GM12865 (cell line): Measurements from ENCODE around the gene WEE1.
A peak's percentile ranks its signal among the peaks of the same experiment; 100 is the strongest.

Source experiments
- DNase-seq: peaks from one replicate; pipeline ENCODE4 v3.0.0; 2010; ENCODE audit warnings: low read depth
- H3K4me3 ChIP-seq: 2 replicates; pipeline ENCODE4 v1.5.1; 2011; ENCODE audit warnings: mild to moderate bottlenecking, low read depth, low read length, control low read depth
- TF ChIP-seq, protein P1 (sequence below): IDR thresholded peaks from 2 replicates; pipeline ENCODE4 v1.5.1; 2011; ENCODE audit warnings: low read length, control low read depth, low read depth, inconsistent platforms; ENCODE audit not compliant: insufficient read depth; ENCODE audit errors: missing control alignments

WEE1 gene

GRCh38 chr11:9566561-9567063 is 6.9 kb upstream of the WEE1 start:
- TF ChIP-seq, protein P1, sequence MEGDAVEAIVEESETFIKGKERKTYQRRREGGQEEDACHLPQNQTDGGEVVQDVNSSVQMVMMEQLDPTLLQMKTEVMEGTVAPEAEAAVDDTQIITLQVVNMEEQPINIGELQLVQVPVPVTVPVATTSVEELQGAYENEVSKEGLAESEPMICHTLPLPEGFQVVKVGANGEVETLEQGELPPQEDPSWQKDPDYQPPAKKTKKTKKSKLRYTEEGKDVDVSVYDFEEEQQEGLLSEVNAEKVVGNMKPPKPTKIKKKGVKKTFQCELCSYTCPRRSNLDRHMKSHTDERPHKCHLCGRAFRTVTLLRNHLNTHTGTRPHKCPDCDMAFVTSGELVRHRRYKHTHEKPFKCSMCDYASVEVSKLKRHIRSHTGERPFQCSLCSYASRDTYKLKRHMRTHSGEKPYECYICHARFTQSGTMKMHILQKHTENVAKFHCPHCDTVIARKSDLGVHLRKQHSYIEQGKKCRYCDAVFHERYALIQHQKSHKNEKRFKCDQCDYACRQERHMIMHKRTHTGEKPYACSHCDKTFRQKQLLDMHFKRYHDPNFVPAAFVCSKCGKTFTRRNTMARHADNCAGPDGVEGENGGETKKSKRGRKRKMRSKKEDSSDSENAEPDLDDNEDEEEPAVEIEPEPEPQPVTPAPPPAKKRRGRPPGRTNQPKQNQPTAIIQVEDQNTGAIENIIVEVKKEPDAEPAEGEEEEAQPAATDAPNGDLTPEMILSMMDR = no peak
- DNase-seq = no peak
- no peak overlapping the region for H3K4me3 ChIP-seq

DNA sequence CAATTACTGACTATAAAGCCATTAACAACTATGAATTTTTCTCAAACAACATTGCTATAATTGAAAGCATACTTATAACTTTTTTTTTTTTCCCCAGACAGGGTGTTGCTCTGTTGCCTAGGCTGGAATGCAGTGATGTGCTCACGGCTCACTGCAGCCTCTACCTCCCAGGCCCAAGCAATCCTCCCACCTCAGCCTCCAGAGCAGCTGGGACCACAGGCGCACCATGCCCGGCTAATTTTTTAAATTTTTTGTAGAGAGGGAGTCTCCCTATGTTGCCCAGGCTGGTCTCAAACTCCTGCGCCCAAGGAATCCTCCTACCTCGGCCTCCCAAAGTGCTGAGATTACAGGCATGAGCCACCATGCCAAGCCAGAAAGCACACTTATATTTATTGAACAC is 6.1 kb upstream of the WEE1 start:
- DNase-seq = no peak
- TF ChIP-seq, protein P1 = no peak
- no peak overlapping the region for H3K4me3 ChIP-seq

DNA sequence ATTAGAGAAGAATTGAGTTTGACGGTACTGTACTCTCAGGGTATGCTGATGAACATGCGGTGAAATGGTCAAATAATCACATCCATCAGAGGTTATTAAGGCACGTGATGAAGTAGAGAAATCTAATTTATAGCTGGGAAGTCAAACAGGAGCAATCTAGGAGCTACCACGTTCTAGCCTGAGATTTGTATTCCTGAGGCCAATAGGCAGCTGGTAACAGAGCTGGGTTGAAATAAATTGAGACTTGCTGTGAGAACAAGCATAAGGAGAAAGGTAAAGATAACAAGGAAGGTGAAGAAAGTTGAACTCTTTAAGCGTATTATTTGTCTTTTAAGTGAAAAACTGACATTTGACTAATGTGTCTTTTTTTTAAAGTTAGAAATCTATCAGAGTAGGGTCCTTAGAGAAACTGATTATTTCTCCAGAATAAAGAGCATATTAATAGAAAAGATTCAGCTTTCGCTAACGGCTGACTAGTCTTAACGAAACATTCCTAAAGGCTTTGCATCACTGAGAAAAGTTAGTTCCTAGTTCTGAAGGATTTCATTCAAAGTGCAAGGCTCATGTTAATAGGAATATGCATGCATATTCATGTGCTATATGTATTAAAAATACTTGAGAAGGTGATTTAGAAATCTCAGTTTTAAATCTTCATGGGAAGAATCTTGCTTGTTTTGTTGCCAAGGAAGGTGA is 5.2 kb upstream of the WEE1 start:
- TF ChIP-seq, protein P1 = no peak
- DNase-seq = no peak
- H3K4me3 ChIP-seq = no peak overlapping the region

GRCh38 chr11:9568854-9569587 is 4.4 kb upstream of the WEE1 start:
- DNase-seq = peak; percentile 55
- no peak overlapping the region for H3K4me3 ChIP-seq
- TF ChIP-seq, protein P1 = no peak

- TF ChIP-seq, protein P1 = no peak
- DNase-seq = no peak
- H3K4me3 ChIP-seq = no peak overlapping the region
Measured at GRCh38 chr11:9569588-9570164, 3.8 kb upstream of the WEE1 start.

DNA sequence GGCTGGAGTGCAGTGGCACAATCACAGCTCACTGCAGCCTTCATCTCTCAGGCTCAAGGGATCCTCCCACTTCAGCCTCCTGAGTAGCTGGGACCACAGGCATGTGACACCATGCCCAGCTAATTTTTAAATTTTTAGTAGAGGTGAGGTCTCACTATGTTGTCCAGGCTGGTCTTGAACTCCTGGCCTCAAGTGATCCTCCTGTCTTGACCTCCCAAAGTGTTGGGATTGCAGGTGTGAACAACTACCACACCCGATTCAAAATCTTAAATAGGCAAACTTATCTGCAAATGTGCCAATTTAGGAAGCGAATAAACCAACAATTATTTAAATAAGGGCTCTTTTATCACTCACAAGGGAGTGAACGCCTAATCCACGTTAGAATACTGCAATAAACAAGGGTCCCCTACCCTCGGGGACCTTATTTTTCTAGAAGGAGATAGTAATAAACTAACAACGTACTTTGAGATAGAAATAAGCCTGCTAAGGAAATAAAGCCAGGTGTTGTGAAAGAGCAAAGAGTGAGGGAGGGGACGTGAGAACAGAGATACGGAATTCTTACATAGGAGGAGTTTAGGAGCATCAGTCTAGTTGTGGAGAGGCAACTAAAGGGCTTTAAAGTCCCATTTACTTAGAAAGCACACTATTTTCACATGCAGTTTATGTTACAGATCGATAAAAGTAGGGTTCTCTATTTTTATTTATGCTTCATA is 3.0 kb upstream of the WEE1 start:
- TF ChIP-seq, protein P1 = no peak
- no peak for DNase-seq
- H3K4me3 ChIP-seq = no peak overlapping the region
